GM23248 (cell line): ENCODE results near the gene WTAP.

Experiments used
- EZH2 ChIP-seq: fragments of 200-600 bp; sonication (generic); IDR thresholded peaks from 2 replicates; pipeline ENCODE4 v1.6.1; 2018; ENCODE audit warnings: antibody characterized with exemption, mild to moderate bottlenecking; ENCODE audit not compliant: insufficient read depth, poor library complexity, severe bottlenecking
- EZH2phosphoT487 ChIP-seq: fragments of 200-600 bp; sonication (generic); IDR thresholded peaks from 2 replicates; pipeline ENCODE4 v1.6.1; 2018; ENCODE audit warnings: antibody characterized with exemption, moderate library complexity, mild to moderate bottlenecking, low read depth; ENCODE audit not compliant: insufficient read depth

DNA sequence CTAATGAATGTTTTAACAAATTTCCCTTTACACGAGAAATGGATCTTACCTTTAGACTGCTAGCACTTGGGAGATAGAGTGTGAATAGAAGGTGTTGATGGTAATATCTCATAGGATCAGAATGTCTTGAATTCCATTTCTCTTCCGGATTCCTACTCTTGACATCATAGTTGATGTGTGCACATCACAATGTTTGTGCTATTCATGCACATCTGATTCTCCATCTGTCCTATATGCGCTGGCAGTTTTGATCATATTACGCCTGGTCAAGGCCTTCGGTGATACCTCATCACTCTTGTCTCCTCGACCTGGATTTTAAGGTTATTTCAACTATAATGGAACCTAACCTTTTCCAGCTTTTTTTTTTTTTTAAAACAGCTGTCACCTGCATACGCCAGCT, 17.8 kb downstream of the WTAP start:
- no peak for TF ChIP-seq EZH2
- no peak for TF ChIP-seq EZH2phosphoT487
